WTC11 (cell line): ENCODE results near the gene PPP1CA. TPM values are rescaled to one million over a fixed set of nuclear protein-coding genes. Genes with fewer than 3 reads are reported as not detected.
A peak's percentile ranks its signal among the peaks of the same experiment; 100 is the strongest.

Experiments
- ATAC-seq: fragments of 200-7000 bp; cut with Tn5 transposase; 2 replicates; pipeline ENCODE4 v1.10.0; 2021; ENCODE audit warnings: mild to moderate bottlenecking, moderate library complexity
- CTCF ChIA-PET: fragments of 300-600 bp; sonication (Branson Sonifier 250); formaldehyde crosslinking; loops from one replicate; lab custom pipeline; 2021; ENCODE audit warnings: antibody characterized with exemption; lab: Charles Lee
- POLR2A ChIA-PET: fragments of 350-600 bp; sonication (Branson Sonifier 250); formaldehyde crosslinking; loops from one replicate; lab custom pipeline; 2021; ENCODE audit warnings: antibody characterized with exemption; lab: Charles Lee
- DNase-seq: peaks from one replicate; pipeline ENCODE4 v3.0.0; 2021; ENCODE audit warnings: low spot score
- H3K27ac Mint-ChIP-seq: 2 replicates; pipeline ENCODE4 v1.8.0; 2021; ENCODE audit warnings: mixed read lengths
- H3K27me3 Mint-ChIP-seq: 2 replicates; pipeline ENCODE4 v1.8.0; 2021; ENCODE audit warnings: low read depth, mild to moderate bottlenecking, moderate library complexity, mixed read lengths
- H3K36me3 Mint-ChIP-seq: 2 replicates; pipeline ENCODE4 v1.8.0; 2021; ENCODE audit warnings: mixed read lengths
- H3K4me1 Mint-ChIP-seq: 2 replicates; pipeline ENCODE4 v1.8.0; 2022; ENCODE audit warnings: mixed read lengths
- H3K4me3 Mint-ChIP-seq: 2 replicates; pipeline ENCODE4 v1.8.0; 2021; ENCODE audit warnings: mild to moderate bottlenecking, moderate library complexity, mixed read lengths
- H3K9me3 Mint-ChIP-seq: 2 replicates; pipeline ENCODE4 v1.8.0; 2021; ENCODE audit warnings: mixed read lengths
- AFF4 ChIP-seq: sonication (generic); formaldehyde crosslinking; IDR thresholded peaks from 2 replicates; pipeline ENCODE4 v1.8.1; 2023; ENCODE audit warnings: mild to moderate bottlenecking, missing genetic modification reagents, borderline replicate concordance
- ELF4 ChIP-seq: sonication (generic); formaldehyde crosslinking; IDR thresholded peaks from 2 replicates; pipeline ENCODE4 v1.8.1; 2022; ENCODE audit warnings: low read depth, mild to moderate bottlenecking, moderate library complexity, missing genetic modification reagents
- HMGXB4 ChIP-seq: sonication (generic); formaldehyde crosslinking; IDR thresholded peaks from 2 replicates; pipeline ENCODE4 v1.8.1; 2023; ENCODE audit warnings: mild to moderate bottlenecking, moderate library complexity, missing genetic modification reagents
- KAT7 ChIP-seq: sonication (generic); formaldehyde crosslinking; IDR thresholded peaks from 2 replicates; pipeline ENCODE4 v1.8.1; 2023; ENCODE audit warnings: missing genetic modification reagents, mild to moderate bottlenecking, borderline replicate concordance
- NR1H2 ChIP-seq: sonication (generic); formaldehyde crosslinking; IDR thresholded peaks from 2 replicates; pipeline ENCODE4 v1.9.0; 2021; ENCODE audit warnings: mild to moderate bottlenecking, moderate library complexity, missing genetic modification reagents
- ZNF121 ChIP-seq: sonication (generic); formaldehyde crosslinking; IDR thresholded peaks from 2 replicates; pipeline ENCODE4 v1.8.0; 2023; ENCODE audit warnings: missing genetic modification reagents
- ZNF263 ChIP-seq: sonication (generic); formaldehyde crosslinking; IDR thresholded peaks from 2 replicates; pipeline ENCODE4 v1.8.1; 2022; ENCODE audit warnings: low read depth, mild to moderate bottlenecking, moderate library complexity, missing genetic modification reagents
- ZNF416 ChIP-seq: fragments of 250-450 bp; sonication (Bioruptor Pico); IDR thresholded peaks from 2 replicates; pipeline ENCODE4 v1.9.0; 2021; ENCODE audit warnings: mild to moderate bottlenecking, inconsistent platforms
- total RNA-seq: library from RNA; stranded (reverse); gene quantifications from 3 replicates; pipeline ENCODE4 v1.2.3, GENCODE V29; 2021
- TF ChIP-seq, protein P1 (sequence below): fragments of 250-450 bp; sonication (Bioruptor Pico); IDR thresholded peaks from 2 replicates; pipeline ENCODE4 v1.8.0; 2021; ENCODE audit warnings: mild to moderate bottlenecking

Gene PPP1CA
- total RNA-seq, 1 experiment from 2014 or later: 220 TPM

DNA sequence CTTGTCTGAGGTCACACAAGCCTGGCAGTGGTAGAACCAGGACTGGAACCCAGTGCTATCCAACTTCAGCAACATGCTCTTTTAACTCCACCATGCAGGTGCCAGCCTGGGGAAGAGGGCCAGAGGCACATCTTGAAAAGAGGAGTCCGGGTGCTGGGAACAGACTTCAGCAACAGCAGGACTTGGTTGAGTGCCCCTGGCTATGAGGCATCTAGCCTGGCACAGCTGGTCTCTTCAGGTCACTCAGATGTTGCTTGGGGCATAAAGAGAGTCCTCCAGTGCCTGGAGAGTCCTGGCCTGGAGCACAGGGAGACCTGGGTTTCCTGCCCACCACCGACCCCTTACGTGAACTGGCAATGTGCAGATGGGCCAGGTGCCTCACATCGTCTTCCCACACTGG is 23.1 kb downstream of the PPP1CA start (continued):
- TF ChIP-seq HMGXB4 (CRISPR knock-in tag) (no peak), ELF4 (CRISPR knock-in tag) (no peak), NR1H2 (CRISPR knock-in tag) (no peak), KAT7 (CRISPR knock-in tag) (no peak), AFF4 (CRISPR knock-in tag) (no peak), ZNF263 (no peak)

GRCh38 chr11:67376873-67377808 is 24.5 kb downstream of the PPP1CA start:
- peaks cover 61% of the 10 kb centered on the region for H3K27me3 Mint-ChIP-seq
- ATAC-seq (no peak), DNase-seq (no peak)
- H3K27ac Mint-ChIP-seq: no peak overlapping the region
- H3K4me3 Mint-ChIP-seq: no peak overlapping the region
- H3K4me1 Mint-ChIP-seq: peaks cover 29% of the 10 kb centered on the region
- H3K36me3 Mint-ChIP-seq: no peaks in the 10 kb centered on the region
- H3K9me3 Mint-ChIP-seq: no peaks in the 10 kb centered on the region
- TF ChIP-seq ZNF121 (CRISPR knock-in tag): peak; percentile 84
- TF ChIP-seq ZNF416 (CRISPR knock-in tag): no peak
- ChIA-PET CTCF (interaction anchor here (1.4 to 25.7 kb wide), 6 partner anchors 12 to 115 kb away, joined by 5 to 842 read pairs (median 12); partner anchors contain the start of genes POLD4 and PPP1CA), POLR2A (interaction anchor here (0.7 to 1.2 kb wide), 2 partner anchors 19 to 20 kb away, joined by 3 read pairs; no protein-coding TSS in a partner anchor)

DNA sequence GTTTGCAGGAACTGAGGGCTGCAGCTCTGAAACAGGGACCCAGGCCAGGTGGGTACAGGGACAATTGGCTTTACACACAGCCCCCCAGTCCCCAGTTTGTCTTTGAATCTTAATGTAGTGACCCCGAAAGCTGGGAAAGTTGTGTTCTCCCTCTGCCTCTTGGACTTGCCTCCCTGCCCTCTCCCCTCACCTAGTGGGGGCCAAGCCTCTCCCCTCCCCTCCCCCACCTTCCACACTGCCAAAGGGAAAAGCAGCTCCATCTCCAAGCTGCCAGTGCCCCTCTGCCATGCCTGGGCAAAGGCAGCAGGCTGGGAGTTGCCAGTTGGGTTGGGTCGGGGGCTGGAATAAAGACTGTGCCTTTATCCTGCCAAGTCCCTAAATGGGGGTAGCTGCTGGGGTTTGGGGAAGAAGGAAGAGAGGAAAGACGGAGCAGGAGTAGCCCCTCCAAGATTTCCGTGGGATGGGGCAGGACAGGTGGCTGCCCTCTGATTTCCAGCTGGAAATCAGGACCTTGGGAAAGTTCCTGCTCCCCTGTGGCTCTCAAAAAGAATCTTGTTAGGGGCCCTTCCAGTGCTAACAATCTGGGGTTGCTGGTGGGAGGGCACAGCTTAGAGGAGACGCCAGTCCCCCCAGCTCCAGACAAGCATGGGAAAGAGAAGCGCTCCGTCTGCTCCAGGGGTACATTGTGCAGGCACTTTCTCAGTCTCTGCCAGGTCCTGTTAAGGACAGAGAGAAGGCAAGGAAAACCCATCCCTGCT is 25.4 kb downstream of the PPP1CA start:
- ChIA-PET POLR2A (interaction anchor here (0.7 to 1.2 kb wide), 5 partner anchors 19 to 1903 kb away, joined by 3 to 5 read pairs (median 3); partner anchors contain the start of genes POLD4 and PPP1CA), CTCF (interaction anchor here (0.8 to 25.7 kb wide), 12 partner anchors 9 to 186 kb away, joined by 3 to 842 read pairs (median 5); partner anchors contain the start of genes POLD4 and PPP1CA)
- no peak for DNase-seq
- no peaks in the 10 kb centered on the region for H3K36me3 Mint-ChIP-seq
- peaks cover 36% of the 10 kb centered on the region for H3K4me1 Mint-ChIP-seq
- no peak overlapping the region for H3K27ac Mint-ChIP-seq
- no peaks in the 10 kb centered on the region for H3K9me3 Mint-ChIP-seq
- H3K4me3 Mint-ChIP-seq: peak overlapping the region; percentile 61
- H3K27me3 Mint-ChIP-seq: peaks cover 69% of the 10 kb centered on the region
- no peak for ATAC-seq
- TF ChIP-seq, protein P1, sequence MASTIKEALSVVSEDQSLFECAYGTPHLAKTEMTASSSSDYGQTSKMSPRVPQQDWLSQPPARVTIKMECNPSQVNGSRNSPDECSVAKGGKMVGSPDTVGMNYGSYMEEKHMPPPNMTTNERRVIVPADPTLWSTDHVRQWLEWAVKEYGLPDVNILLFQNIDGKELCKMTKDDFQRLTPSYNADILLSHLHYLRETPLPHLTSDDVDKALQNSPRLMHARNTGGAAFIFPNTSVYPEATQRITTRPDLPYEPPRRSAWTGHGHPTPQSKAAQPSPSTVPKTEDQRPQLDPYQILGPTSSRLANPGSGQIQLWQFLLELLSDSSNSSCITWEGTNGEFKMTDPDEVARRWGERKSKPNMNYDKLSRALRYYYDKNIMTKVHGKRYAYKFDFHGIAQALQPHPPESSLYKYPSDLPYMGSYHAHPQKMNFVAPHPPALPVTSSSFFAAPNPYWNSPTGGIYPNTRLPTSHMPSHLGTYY (CRISPR knock-in tag): no peak
